ENCODE results near the gene WHAMM. TPM values are rescaled to one million over a fixed set of nuclear protein-coding genes. Genes with fewer than 3 reads are reported as not detected.

WHAMM gene
- total RNA-seq, 2 donors from 2014 or later, result 11.9 to 13.1 TPM

DNA sequence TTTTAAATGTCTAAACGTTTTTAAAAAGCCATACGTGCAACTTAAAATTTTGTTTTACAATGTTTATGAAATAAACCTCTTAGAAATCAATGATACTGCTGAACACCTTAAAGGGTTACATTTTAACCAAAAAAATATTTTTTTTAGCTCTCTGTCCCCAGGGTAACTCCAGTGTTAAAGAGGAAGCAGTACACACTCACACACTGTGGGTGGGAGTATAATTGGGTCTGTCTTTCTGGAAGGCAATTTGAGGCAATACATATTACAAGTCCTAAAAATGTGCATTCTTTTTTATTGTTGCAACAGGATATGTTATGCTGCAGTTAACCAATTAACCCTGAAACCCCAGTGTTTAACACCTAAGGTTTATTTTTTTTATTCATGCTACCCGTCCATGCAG is 34.1 kb downstream of the WHAMM start:
- DNase-seq, result no peak
- Histone ChIP-seq H3K9me3 (no peaks in the 10 kb centered on the region), H3K4me3 (no peak overlapping the region), H3K36me3 (no peaks in the 10 kb centered on the region), H3K27ac (no peak overlapping the region), H3K4me1 (no peaks in the 10 kb centered on the region), H3K9ac (ENCODE audit: low read depth in 2 of 2, low read length in 2 of 2) (no peak overlapping the region), H3K27me3 (no peaks in the 10 kb centered on the region)
- TF ChIP-seq, protein P1, sequence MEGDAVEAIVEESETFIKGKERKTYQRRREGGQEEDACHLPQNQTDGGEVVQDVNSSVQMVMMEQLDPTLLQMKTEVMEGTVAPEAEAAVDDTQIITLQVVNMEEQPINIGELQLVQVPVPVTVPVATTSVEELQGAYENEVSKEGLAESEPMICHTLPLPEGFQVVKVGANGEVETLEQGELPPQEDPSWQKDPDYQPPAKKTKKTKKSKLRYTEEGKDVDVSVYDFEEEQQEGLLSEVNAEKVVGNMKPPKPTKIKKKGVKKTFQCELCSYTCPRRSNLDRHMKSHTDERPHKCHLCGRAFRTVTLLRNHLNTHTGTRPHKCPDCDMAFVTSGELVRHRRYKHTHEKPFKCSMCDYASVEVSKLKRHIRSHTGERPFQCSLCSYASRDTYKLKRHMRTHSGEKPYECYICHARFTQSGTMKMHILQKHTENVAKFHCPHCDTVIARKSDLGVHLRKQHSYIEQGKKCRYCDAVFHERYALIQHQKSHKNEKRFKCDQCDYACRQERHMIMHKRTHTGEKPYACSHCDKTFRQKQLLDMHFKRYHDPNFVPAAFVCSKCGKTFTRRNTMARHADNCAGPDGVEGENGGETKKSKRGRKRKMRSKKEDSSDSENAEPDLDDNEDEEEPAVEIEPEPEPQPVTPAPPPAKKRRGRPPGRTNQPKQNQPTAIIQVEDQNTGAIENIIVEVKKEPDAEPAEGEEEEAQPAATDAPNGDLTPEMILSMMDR (IDR thresholded peaks at IDR 0.05), result no peak
- intact Hi-C loops (cut with DNase I), result no loop called here

GRCh38 chr15:82845686-82846085 is 36.3 kb downstream of the WHAMM start:
- no peak overlapping the region for H3K27ac ChIP-seq
- intact Hi-C loops (cut with DNase I), result no loop called here
- no peak for DNase-seq
- H3K27me3 ChIP-seq, result no peaks in the 10 kb centered on the region
- no peaks in the 10 kb centered on the region for H3K4me1 ChIP-seq
- H3K4me3 ChIP-seq, result no peak overlapping the region
- H3K9me3 ChIP-seq, result no peaks in the 10 kb centered on the region
- no peak overlapping the region for H3K9ac ChIP-seq (ENCODE audit: low read depth in 2 of 2, low read length in 2 of 2)
- TF ChIP-seq, protein P1 (IDR thresholded peaks at IDR 0.05), result no peak
- no peaks in the 10 kb centered on the region for H3K36me3 ChIP-seq

DNA sequence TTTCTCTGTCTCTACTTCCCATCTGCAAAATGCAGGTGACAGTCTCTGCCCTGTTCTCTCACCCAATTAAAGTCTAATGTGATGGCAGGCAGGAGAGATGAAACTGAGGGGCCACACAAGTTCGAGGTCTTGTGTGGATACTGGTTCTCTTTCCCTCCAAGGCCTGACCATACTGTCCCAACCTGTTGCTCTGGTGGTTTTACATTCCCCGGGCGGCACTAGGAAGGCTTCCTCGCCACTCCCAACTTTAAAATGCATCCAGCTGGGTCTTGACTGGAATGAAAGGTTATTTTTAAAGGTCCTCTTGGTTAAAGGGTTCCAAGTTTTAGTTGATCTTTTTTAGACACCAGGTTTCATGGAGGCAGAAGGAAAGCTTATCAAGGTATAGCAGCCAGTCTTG is 37.2 kb downstream of the WHAMM start:
- Histone ChIP-seq H3K9ac (ENCODE audit: low read depth in 2 of 2, low read length in 2 of 2) (no peak overlapping the region), H3K4me1 (no peaks in the 10 kb centered on the region), H3K27me3 (no peaks in the 10 kb centered on the region), H3K36me3 (no peaks in the 10 kb centered on the region), H3K27ac (no peak overlapping the region), H3K9me3 (no peaks in the 10 kb centered on the region), H3K4me3 (no peak overlapping the region)
- no peak for DNase-seq
- intact Hi-C loops (cut with DNase I), result no loop called here
- TF ChIP-seq, protein P1 (IDR thresholded peaks at IDR 0.05), result no peak

DNA sequence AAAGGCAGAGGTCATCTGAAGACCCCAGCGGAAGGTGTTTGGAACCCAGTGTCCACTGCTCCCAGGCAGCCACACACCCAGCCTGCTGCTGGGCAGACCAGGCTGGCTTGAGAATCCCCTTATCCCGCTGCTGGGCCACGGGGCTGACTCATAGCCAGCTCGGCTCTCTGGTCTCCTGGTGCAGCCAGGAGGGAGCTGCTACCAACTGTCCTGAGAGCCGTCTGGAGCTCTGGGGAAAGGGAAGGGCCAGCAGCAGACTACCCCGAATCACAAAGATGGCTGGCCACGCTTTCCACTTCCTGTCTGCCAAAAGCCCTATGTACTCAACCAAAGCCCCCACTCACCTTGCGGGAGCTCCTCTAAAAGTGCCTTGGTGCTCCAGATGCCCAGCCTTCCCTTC is 38.3 kb downstream of the WHAMM start:
- Histone ChIP-seq H3K4me1 (no peaks in the 10 kb centered on the region), H3K4me3 (no peak overlapping the region), H3K27ac (no peak overlapping the region), H3K9me3 (no peaks in the 10 kb centered on the region), H3K9ac (ENCODE audit: low read depth in 2 of 2, low read length in 2 of 2) (no peak overlapping the region), H3K36me3 (no peaks in the 10 kb centered on the region), H3K27me3 (no peaks in the 10 kb centered on the region)
- no peak for DNase-seq
- intact Hi-C loops (cut with DNase I), result loop anchor here (2.0 kb wide), 1 partner anchor 153 kb away; no protein-coding TSS in a partner anchor
- TF ChIP-seq, protein P1 (IDR thresholded peaks at IDR 0.05), result no peak

DNA sequence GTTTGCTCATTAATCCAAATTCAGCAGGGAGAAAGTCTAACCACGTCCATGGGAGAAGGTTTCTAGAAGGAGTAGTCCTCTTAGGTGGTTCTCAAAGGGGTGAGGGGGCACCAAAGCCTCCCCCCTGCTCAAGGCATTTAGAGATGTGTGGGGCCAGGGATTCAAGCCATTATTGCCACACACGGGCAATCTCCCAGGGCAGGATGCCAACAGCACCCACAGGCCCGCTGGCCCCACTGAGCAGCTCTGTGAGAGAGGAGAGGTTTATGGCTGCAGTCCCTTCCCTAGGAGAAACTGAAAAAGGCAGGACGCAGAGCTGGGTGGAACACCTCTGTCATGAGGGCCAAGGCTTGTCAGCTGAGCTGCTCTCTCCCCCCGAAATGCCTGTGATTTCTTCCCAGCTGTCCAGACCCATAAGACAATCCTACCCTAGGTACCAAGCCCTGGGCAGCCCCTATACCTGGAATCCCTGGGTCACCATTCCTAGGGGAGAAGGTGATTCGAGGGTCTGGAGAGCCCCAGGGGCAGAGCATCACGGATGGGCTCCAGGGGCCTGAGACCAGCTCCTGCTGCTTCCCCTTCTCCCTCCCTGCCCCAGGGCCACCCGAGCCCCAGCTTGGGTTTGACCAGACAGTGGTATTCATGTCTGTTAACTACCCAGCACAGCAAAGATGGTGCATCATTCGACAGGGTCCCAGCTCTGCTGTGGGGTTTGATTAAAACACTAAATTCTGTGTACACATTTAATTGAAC is 39.0 kb downstream of the WHAMM start:
- H3K4me1 ChIP-seq, result no peaks in the 10 kb centered on the region
- TF ChIP-seq, protein P1 (IDR thresholded peaks at IDR 0.05), result no peak
- DNase-seq, result no peak
- no peaks in the 10 kb centered on the region for H3K9me3 ChIP-seq
- H3K9ac ChIP-seq (ENCODE audit: low read depth in 2 of 2, low read length in 2 of 2), result no peak overlapping the region
- no peaks in the 10 kb centered on the region for H3K36me3 ChIP-seq
- no peak overlapping the region for H3K4me3 ChIP-seq
- no peaks in the 10 kb centered on the region for H3K27me3 ChIP-seq
- intact Hi-C loops (cut with DNase I), result loop anchor here (2.0 kb wide), 1 partner anchor 152 kb away; no protein-coding TSS in a partner anchor
- H3K27ac ChIP-seq, result no peak overlapping the region
